HEK293 (cell line): Measurements from ENCODE around the gene CMTM4.

Experiments
- CTCF ChIA-PET: fragments of 350-600 bp; formaldehyde crosslinking; extraction: SDS; loops from one replicate; lab custom pipeline; 2021; ENCODE audit warnings: antibody characterized with exemption; lab: Yijun Ruan, JAX
- POLR2A ChIA-PET: fragments of 300-600 bp; formaldehyde crosslinking; extraction: SDS; loops from one replicate; lab custom pipeline; 2020; ENCODE audit warnings: antibody characterized with exemption, inconsistent platforms; lab: Yijun Ruan, JAX
- H3K27ac ChIP-seq: fragments of 200-500 bp; sonication (Bioruptor generic); 2 replicates; pipeline ENCODE4 v1.5.1; 2014; ENCODE audit warnings: low read depth, low read length, control low read depth, inconsistent platforms; ENCODE audit errors: extremely low read depth
- H3K36me3 ChIP-seq, 2 experiments: fragments of 200-500 bp in 1 of 2; sonication (Bioruptor generic) in 1 of 2; 1 replicate in 1 of 2; 2 replicates in 1 of 2; pipeline ENCODE4 v1.5.1; 2014 to 2017; ENCODE audit warnings: inconsistent platforms in 2 of 2, low read length in 2 of 2; ENCODE audit not compliant: control insufficient read depth in 2 of 2, insufficient read depth in 1 of 2
- H3K4me1 ChIP-seq: fragments of 200-500 bp; sonication (Bioruptor generic); 2 replicates; pipeline ENCODE4 v1.5.1; 2014; ENCODE audit warnings: mild to moderate bottlenecking, low read length, inconsistent platforms; ENCODE audit not compliant: control insufficient read depth, insufficient read depth
- H3K4me3 ChIP-seq: 2 replicates; pipeline ENCODE4 v1.5.1; 2011; ENCODE audit warnings: low read depth, mild to moderate bottlenecking, control low read depth, low read length, moderate library complexity
- H3K9me3 ChIP-seq: fragments of 200-500 bp; sonication (Bioruptor generic); 2 replicates; pipeline ENCODE4 v1.5.1; 2014; ENCODE audit warnings: low read depth, low read length, inconsistent platforms; ENCODE audit not compliant: control insufficient read depth, insufficient read depth
- BCL11B ChIP-seq: fragments of 450-650 bp; formaldehyde crosslinking; IDR thresholded peaks from 2 replicates; pipeline ENCODE4 v1.5.1; 2016; ENCODE audit warnings: low read depth, missing biosample characterization, missing genetic modification characterization
- EGR2 ChIP-seq: fragments of 450-650 bp; formaldehyde crosslinking; IDR thresholded peaks from 2 replicates; pipeline ENCODE4 v1.5.1; 2016; ENCODE audit warnings: low read depth, missing biosample characterization, missing genetic modification characterization
- HOXA7 ChIP-seq: sonication (generic); formaldehyde crosslinking; IDR thresholded peaks from 2 replicates; pipeline ENCODE4 v1.8.1; 2022; ENCODE audit warnings: missing genetic modification reagents, borderline replicate concordance
- KLF9 ChIP-seq: fragments of 450-650 bp; formaldehyde crosslinking; IDR thresholded peaks from 2 replicates; pipeline ENCODE4 v1.5.1; 2016; ENCODE audit warnings: missing biosample characterization, missing genetic modification characterization, low read depth
- MEIS1 ChIP-seq: sonication (generic); formaldehyde crosslinking; IDR thresholded peaks from 2 replicates; pipeline ENCODE4 v1.8.1; 2022; ENCODE audit warnings: missing genetic modification reagents, mild to moderate bottlenecking, borderline replicate concordance
- MYNN ChIP-seq: fragments of 450-650 bp; formaldehyde crosslinking; IDR thresholded peaks from 2 replicates; pipeline ENCODE4 v1.5.1; 2016; ENCODE audit warnings: missing biosample characterization, missing genetic modification characterization, borderline replicate concordance
- OSR2 ChIP-seq: fragments of 450-650 bp; formaldehyde crosslinking; IDR thresholded peaks from 2 replicates; pipeline ENCODE4 v1.5.1; 2016; ENCODE audit warnings: missing biosample characterization, missing genetic modification characterization
- SCRT1 ChIP-seq: fragments of 450-650 bp; formaldehyde crosslinking; IDR thresholded peaks from 2 replicates; pipeline ENCODE4 v1.5.1; 2016; ENCODE audit warnings: missing biosample characterization, missing genetic modification characterization, borderline replicate concordance
- ZBTB8A ChIP-seq: fragments of 450-650 bp; formaldehyde crosslinking; IDR thresholded peaks from 2 replicates; pipeline ENCODE4 v1.5.1; 2016; ENCODE audit warnings: missing biosample characterization, missing genetic modification characterization
- ZNF114 ChIP-seq: fragments of 450-650 bp; formaldehyde crosslinking; IDR thresholded peaks from 2 replicates; pipeline ENCODE4 v1.5.0; 2017; ENCODE audit warnings: missing biosample characterization, missing genetic modification characterization
- ZNF140 ChIP-seq: fragments of 450-650 bp; formaldehyde crosslinking; IDR thresholded peaks from 2 replicates; pipeline ENCODE4 v1.5.1; 2016; ENCODE audit warnings: missing biosample characterization, missing genetic modification characterization
- ZNF146 ChIP-seq: fragments of 450-650 bp; formaldehyde crosslinking; IDR thresholded peaks from 2 replicates; pipeline ENCODE4 v1.5.1; 2016; ENCODE audit warnings: missing biosample characterization, missing genetic modification characterization
- ZNF18 ChIP-seq: fragments of 450-650 bp; formaldehyde crosslinking; IDR thresholded peaks from 2 replicates; pipeline ENCODE4 v1.5.1; 2016; ENCODE audit warnings: missing biosample characterization, missing genetic modification characterization
- ZNF2 ChIP-seq: fragments of 450-650 bp; formaldehyde crosslinking; IDR thresholded peaks from 2 replicates; pipeline ENCODE4 v1.5.1; 2016; ENCODE audit warnings: missing biosample characterization, missing genetic modification characterization
- ZNF214 ChIP-seq: fragments of 450-650 bp; formaldehyde crosslinking; IDR thresholded peaks from 2 replicates; pipeline ENCODE4 v1.5.1; 2017; ENCODE audit warnings: missing biosample characterization, mild to moderate bottlenecking, missing genetic modification characterization, borderline replicate concordance
- ZNF223 ChIP-seq: fragments of 450-650 bp; formaldehyde crosslinking; IDR thresholded peaks from 2 replicates; pipeline ENCODE4 v1.5.1; 2016; ENCODE audit warnings: missing biosample characterization, missing genetic modification characterization
- ZNF23 ChIP-seq: fragments of 450-650 bp; formaldehyde crosslinking; IDR thresholded peaks from 2 replicates; pipeline ENCODE4 v1.5.1; 2016; ENCODE audit warnings: missing biosample characterization, missing genetic modification characterization, borderline replicate concordance
- ZNF239 ChIP-seq: fragments of 450-650 bp; formaldehyde crosslinking; IDR thresholded peaks from 2 replicates; pipeline ENCODE4 v1.5.1; 2016; ENCODE audit warnings: missing biosample characterization, missing genetic modification characterization
- ZNF302 ChIP-seq: fragments of 450-650 bp; formaldehyde crosslinking; IDR thresholded peaks from 2 replicates; pipeline ENCODE4 v1.5.1; 2016; ENCODE audit warnings: missing biosample characterization, missing genetic modification characterization, low read depth
- ZNF37A ChIP-seq: fragments of 450-650 bp; IDR thresholded peaks from 2 replicates; pipeline ENCODE4 v1.5.1; 2018; ENCODE audit warnings: missing biosample characterization, missing genetic modification characterization
- ZNF398 ChIP-seq: fragments of 450-650 bp; formaldehyde crosslinking; IDR thresholded peaks from 2 replicates; pipeline ENCODE4 v1.5.1; 2017; ENCODE audit warnings: missing biosample characterization, missing genetic modification characterization
- ZNF473 ChIP-seq: fragments of 450-650 bp; formaldehyde crosslinking; IDR thresholded peaks from 2 replicates; pipeline ENCODE4 v1.5.1; 2017; ENCODE audit warnings: missing biosample characterization, missing genetic modification characterization
- ZNF549 ChIP-seq: fragments of 450-650 bp; IDR thresholded peaks from 2 replicates; pipeline ENCODE4 v1.5.1; 2018; ENCODE audit warnings: missing biosample characterization, missing genetic modification characterization, mild to moderate bottlenecking, inconsistent platforms, moderate library complexity
- ZNF561 ChIP-seq: fragments of 450-650 bp; IDR thresholded peaks from 2 replicates; pipeline ENCODE4 v1.5.1; 2018; ENCODE audit warnings: missing biosample characterization, missing genetic modification characterization, borderline replicate concordance
- ZNF692 ChIP-seq: fragments of 450-650 bp; formaldehyde crosslinking; IDR thresholded peaks from 2 replicates; pipeline ENCODE4 v1.5.1; 2016; ENCODE audit warnings: missing biosample characterization, missing genetic modification characterization
- ZNF830 ChIP-seq: fragments of 450-650 bp; IDR thresholded peaks from 2 replicates; pipeline ENCODE4 v1.5.0; 2018; ENCODE audit warnings: missing biosample characterization, missing genetic modification characterization, low read depth, mild to moderate bottlenecking, moderate library complexity
- ZSCAN16 ChIP-seq: fragments of 450-650 bp; formaldehyde crosslinking; IDR thresholded peaks from 2 replicates; pipeline ENCODE4 v1.5.1; 2016; ENCODE audit warnings: missing biosample characterization, missing genetic modification characterization
- TF ChIP-seq, protein P1 (sequence below): fragments of 450-650 bp; formaldehyde crosslinking; IDR thresholded peaks from 2 replicates; pipeline ENCODE4; 2016; ENCODE audit warnings: missing biosample characterization, missing genetic modification characterization
- TF ChIP-seq, protein P2 (sequence below): fragments of 450-650 bp; formaldehyde crosslinking; IDR thresholded peaks from 2 replicates; pipeline ENCODE4 v1.5.1; 2016; ENCODE audit warnings: missing biosample characterization, missing genetic modification characterization

The CMTM4 gene

DNA sequence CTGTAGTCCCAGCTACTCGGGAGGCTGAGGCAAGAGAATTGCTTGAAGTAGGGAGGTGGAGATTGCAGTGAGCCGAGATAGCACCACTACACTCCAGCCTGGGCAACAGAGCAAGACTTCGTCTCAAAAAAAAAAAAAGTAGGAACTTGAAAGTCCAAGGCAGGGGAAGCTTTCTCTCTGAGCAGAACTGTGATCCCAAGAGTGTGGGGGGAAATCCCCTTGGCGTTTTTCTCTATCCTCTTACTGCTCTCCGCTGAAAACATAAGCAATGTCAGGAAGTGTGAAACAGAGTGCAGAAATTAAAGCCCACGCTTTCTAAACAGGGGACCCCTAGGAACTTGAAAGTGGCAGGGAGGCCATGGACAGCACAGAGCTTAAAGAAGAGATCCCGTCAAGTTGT is 101.8 kb downstream of the CMTM4 start (continued):
- TF ChIP-seq MEIS1 (CRISPR knock-in tag): no peak
- TF ChIP-seq SCRT1: no peak
- no peak for TF ChIP-seq ZNF37A (tag by site-specific recombination)
- no peak for TF ChIP-seq HOXA7 (CRISPR knock-in tag)
- TF ChIP-seq ZNF18 (tag by site-specific recombination): no peak
- TF ChIP-seq, all 188 proteins: peak for 0

DNA sequence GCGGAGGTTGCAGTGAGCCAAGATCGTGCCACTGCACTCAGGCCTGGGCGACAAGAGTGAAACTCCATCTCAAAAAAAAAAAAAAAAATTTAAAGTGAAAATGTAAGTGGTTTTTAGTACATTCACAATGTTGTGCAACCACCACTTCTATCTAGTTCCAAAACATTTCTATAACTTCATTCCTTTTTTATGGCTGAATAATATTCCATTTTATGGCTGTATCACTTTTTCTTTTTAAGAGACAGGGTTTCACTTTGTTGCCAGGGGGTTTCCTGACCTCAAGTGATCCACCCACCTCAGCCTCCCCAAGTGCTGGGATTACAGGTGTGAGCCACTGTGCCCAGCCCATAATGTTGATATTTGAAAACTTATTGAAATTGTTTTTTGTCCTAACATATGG is 103.7 kb downstream of the CMTM4 start:
- H3K4me1 ChIP-seq: no peaks in the 10 kb centered on the region
- ChIA-PET POLR2A (no interaction called here), CTCF (interaction anchor here (0.9 kb wide), 1 partner anchor 249 kb away, joined by 5 read pairs; no protein-coding TSS in a partner anchor)
- no peak for TF ChIP-seq ZNF140 (tag by site-specific recombination)
- TF ChIP-seq MYNN: no peak
- no peak for TF ChIP-seq ZNF549 (tag by site-specific recombination)
- TF ChIP-seq ZNF146 (tag by site-specific recombination): peak; percentile 42; the same call in 1 of the 2 replicates
- no peak for TF ChIP-seq ZNF692 (tag by site-specific recombination)
- TF ChIP-seq, protein P1, sequence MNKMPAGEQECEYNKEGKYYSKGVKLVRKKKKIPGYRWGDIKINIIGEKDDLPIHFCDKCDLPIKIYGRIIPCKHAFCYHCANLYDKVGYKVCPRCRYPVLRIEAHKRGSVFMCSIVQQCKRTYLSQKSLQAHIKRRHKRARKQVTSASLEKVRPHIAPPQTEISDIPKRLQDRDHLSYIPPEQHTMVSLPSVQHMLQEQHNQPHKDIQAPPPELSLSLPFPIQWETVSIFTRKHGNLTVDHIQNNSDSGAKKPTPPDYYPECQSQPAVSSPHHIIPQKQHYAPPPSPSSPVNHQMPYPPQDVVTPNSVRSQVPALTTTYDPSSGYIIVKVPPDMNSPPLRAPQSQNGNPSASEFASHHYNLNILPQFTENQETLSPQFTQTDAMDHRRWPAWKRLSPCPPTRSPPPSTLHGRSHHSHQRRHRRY: no peak
- TF ChIP-seq ZNF23: no peak
- H3K27ac ChIP-seq: no peak overlapping the region
- H3K4me3 ChIP-seq: no peak overlapping the region
- no peaks in the 10 kb centered on the region for H3K9me3 ChIP-seq
- H3K36me3 ChIP-seq: no peaks in the 10 kb centered on the region

DNA sequence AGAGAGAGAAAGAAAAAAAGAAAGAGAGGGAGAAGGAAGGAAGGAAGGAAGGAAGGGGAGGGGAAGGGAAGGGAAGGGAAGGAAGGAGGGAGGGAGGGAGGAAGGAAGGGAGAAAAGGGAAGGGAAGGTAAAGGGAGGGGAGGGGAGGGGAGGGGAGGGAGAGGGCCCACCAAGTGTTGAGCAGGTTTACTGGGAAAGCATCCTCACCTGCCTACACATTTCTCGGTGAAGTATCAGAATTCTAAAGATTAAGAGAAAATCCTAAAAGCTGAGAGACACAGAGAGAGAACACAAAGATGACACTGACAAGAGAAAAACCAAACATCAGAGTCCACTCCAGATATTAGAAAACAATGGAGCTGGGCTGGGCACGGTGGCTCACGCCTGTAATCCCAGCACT is 104.3 kb downstream of the CMTM4 start:
- Histone ChIP-seq H3K9me3 (no peaks in the 10 kb centered on the region), H3K27ac (no peak overlapping the region), H3K4me3 (no peak overlapping the region), H3K4me1 (no peaks in the 10 kb centered on the region), H3K36me3 (no peaks in the 10 kb centered on the region)
- CTCF ChIA-PET: no interaction called here
- TF ChIP-seq ZNF561: no peak
- TF ChIP-seq EGR2 (tag by site-specific recombination): no peak
- no peak for TF ChIP-seq BCL11B (tag by site-specific recombination)
- TF ChIP-seq ZNF239 (tag by site-specific recombination): no peak
- TF ChIP-seq ZNF398: no peak
- TF ChIP-seq ZNF302: no peak
- no peak for TF ChIP-seq ZNF830
- no peak for TF ChIP-seq ZBTB8A (tag by site-specific recombination)
- TF ChIP-seq, protein P2, sequence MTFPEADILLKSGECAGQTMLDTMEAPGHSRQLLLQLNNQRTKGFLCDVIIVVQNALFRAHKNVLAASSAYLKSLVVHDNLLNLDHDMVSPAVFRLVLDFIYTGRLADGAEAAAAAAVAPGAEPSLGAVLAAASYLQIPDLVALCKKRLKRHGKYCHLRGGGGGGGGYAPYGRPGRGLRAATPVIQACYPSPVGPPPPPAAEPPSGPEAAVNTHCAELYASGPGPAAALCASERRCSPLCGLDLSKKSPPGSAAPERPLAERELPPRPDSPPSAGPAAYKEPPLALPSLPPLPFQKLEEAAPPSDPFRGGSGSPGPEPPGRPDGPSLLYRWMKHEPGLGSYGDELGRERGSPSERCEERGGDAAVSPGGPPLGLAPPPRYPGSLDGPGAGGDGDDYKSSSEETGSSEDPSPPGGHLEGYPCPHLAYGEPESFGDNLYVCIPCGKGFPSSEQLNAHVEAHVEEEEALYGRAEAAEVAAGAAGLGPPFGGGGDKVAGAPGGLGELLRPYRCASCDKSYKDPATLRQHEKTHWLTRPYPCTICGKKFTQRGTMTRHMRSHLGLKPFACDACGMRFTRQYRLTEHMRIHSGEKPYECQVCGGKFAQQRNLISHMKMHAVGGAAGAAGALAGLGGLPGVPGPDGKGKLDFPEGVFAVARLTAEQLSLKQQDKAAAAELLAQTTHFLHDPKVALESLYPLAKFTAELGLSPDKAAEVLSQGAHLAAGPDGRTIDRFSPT (tag by site-specific recombination): no peak
- no peak for TF ChIP-seq ZNF2
- no peak for TF ChIP-seq ZNF214 (tag by site-specific recombination)
- TF ChIP-seq OSR2: no peak
- TF ChIP-seq ZNF114: no peak
- no peak for TF ChIP-seq ZSCAN16
- TF ChIP-seq ZNF473 (tag by site-specific recombination): no peak
- no peak for TF ChIP-seq ZNF223
- no peak for TF ChIP-seq KLF9 (tag by site-specific recombination)
- POLR2A ChIA-PET: no interaction called here
